Coronary artery (tissue), 2 donors: ENCODE data around the gene ST8SIA2.

Source experiments
- DNase-seq: peaks from one replicate; pipeline ENCODE4 v3.0.0-alpha.2; 2017; ENCODE audit warnings: low spot score
- H3K27ac ChIP-seq, 2 donors: fragments of 200-600 bp; sonication (generic); one replicate each; pipeline ENCODE4 v1.5.1; 2016 to 2019
- H3K4me3 ChIP-seq: fragments of 200-600 bp; sonication (generic); 2 replicates; pipeline ENCODE4 v1.5.1; 2016; ENCODE audit warnings: mild to moderate bottlenecking, moderate library complexity
- CTCF ChIP-seq: fragments of 200-600 bp; sonication (generic); IDR thresholded peaks from one replicate; pipeline ENCODE4 v1.5.1; 2019; ENCODE audit warnings: antibody characterized with exemption

ST8SIA2 gene

DNA sequence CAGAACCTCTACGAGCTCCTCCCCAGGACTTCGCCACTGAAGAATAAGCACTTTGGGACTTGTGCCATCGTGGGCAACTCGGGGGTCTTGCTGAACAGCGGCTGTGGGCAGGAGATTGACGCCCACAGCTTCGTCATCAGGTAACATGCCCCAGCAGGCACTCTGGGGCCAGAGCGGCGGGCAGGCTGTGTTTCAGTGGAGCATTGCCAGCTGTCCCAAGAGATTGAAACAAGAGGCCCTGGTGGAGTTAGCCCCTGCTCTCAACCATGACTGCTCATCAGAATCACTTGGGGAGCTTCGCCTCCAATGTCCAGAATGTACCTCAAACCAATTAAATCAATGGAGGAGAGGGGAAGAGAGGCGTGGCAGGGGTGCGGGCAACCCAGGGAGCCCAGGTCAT, 44.8 kb downstream of the ST8SIA2 start:
- Histone ChIP-seq H3K27ac (no peak overlapping the region), H3K4me3 (no peak overlapping the region)
- no peak for DNase-seq
- no peak for TF ChIP-seq CTCF

- TF ChIP-seq CTCF = no peak
- DNase-seq = no peak
- no peak overlapping the region for H3K4me3 ChIP-seq
- no peak overlapping the region for H3K27ac ChIP-seq
Measured at GRCh38 chr15:92443381-92443780, 49.7 kb downstream of the ST8SIA2 start.

- H3K27ac ChIP-seq = no peak overlapping the region
- H3K4me3 ChIP-seq = no peak overlapping the region
- no peak for DNase-seq
- TF ChIP-seq CTCF = no peak
Measured at GRCh38 chr15:92444631-92445030, 51.0 kb downstream of the ST8SIA2 start.

GRCh38 chr15:92448370-92448769, 54.7 kb downstream of the ST8SIA2 start:
- no peak overlapping the region for H3K27ac ChIP-seq
- H3K4me3 ChIP-seq = no peak overlapping the region
- no peak for TF ChIP-seq CTCF
- DNase-seq = no peak

- no peak overlapping the region for H3K27ac ChIP-seq
- no peak for TF ChIP-seq CTCF
- no peak overlapping the region for H3K4me3 ChIP-seq
- DNase-seq = no peak
Measured at GRCh38 chr15:92449476-92449875, 55.8 kb downstream of the ST8SIA2 start.

DNA sequence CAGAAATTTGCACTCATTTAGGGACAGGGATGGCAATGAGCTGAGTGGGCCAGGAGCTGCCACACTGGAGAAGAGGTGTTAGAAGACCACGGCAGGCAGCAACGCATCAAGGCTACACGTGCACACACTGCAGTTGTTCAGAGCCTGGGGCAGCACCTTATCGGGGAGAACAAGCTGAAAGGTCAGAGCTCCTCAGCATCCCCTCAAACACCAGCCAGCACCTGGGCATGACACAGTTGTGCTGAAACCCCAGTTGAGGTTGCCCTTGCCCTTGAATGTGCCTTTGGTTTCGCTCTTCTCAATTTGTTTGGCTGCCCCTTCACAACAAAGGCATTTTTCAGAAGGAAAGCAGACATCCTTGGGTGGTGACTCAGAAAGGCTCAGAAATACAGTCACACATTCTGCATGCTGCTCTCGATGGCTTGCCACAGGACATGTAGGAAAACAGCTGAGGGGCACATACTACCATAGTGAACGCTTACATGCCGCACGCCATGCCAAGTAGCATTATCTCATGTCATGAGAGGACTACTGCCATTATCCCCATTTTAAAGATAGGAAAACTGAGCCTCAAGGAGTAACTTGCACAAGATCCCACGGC, 57.6 kb downstream of the ST8SIA2 start:
- TF ChIP-seq CTCF = no peak
- Histone ChIP-seq H3K4me3 (no peak overlapping the region), H3K27ac (no peak overlapping the region)
- DNase-seq = no peak

- no peak overlapping the region for H3K4me3 ChIP-seq
- no peak overlapping the region for H3K27ac ChIP-seq
- no peak for TF ChIP-seq CTCF
- DNase-seq = no peak
Measured at GRCh38 chr15:92452143-92452542, 58.5 kb downstream of the ST8SIA2 start.
